ENCODE results near the gene GPAM. TPM values are rescaled to one million over a fixed set of nuclear protein-coding genes. Genes with fewer than 3 reads are reported as not detected.

GPAM gene
- total and polyA plus RNA-seq, 2 donors (not counting 1 experiment from before 2014, with no cell fraction given) = 2.6 to 8.2 TPM

- intact Hi-C loops (cut with micrococcal nuclease) = no loop called here
- CTCF ChIA-PET = no interaction called here
Observed at GRCh38 chr10:112221545-112221944, 38.0 kb upstream of the GPAM start.

GRCh38 chr10:112218960-112219359, 35.4 kb upstream of the GPAM start:
- no peak overlapping the region for H3K4me2 ChIP-seq (replicated peaks; ENCODE audit: low read depth, low read length, poor library complexity, severe bottlenecking)

More at GRCh38 chr10:112221545-112221944, 38.0 kb upstream of the GPAM start:
- no peaks in the 10 kb centered on the region for H3K27me3 Mint-ChIP-seq
- Histone ChIP-seq H3K9ac (ENCODE audit: low read length) (no peak overlapping the region), H3K79me2 (ENCODE audit: control insufficient read depth, insufficient read depth, low read length) (no peaks in the 10 kb centered on the region), H3K4me3 (ENCODE audit: control extremely low read depth in 1 of 5, extremely low read depth in 1 of 5, insufficient read depth in 1 of 5, low read depth in 2 of 5, low read length in 4 of 5) (no peak overlapping the region), H3K27me3 (replicated peaks in 1 of 4; ENCODE audit: control extremely low read depth in 1 of 4, control insufficient read depth in 3 of 4, insufficient read depth in 4 of 4, low read length in 3 of 4) (no peaks in the 10 kb centered on the region), H2AFZ (ENCODE audit: insufficient read depth, low read depth, low read length, poor library complexity, severe bottlenecking) (no peak overlapping the region), H3K9me3 (ENCODE audit: control extremely low read depth in 1 of 3, control insufficient read depth in 2 of 3, insufficient read depth in 1 of 3, low read length in 2 of 3) (peaks cover 0 to 7% (median 1%) of the 10 kb centered on the region in 3 donors), H3K4me2 (replicated peaks; ENCODE audit: low read depth, low read length, poor library complexity, severe bottlenecking) (no peak overlapping the region), H4K20me1 (ENCODE audit: control insufficient read depth, insufficient read depth, low read length, poor library complexity, severe bottlenecking) (no peaks in the 10 kb centered on the region), H3K36me3 (replicated peaks in 1 of 2; ENCODE audit: control extremely low read depth in 1 of 2, control insufficient read depth in 1 of 2, extremely low read depth in 1 of 2, insufficient read depth in 2 of 2, low read length in 1 of 2) (no peaks in the 10 kb centered on the region), H3K27ac (ENCODE audit: low read length in 2 of 2) (no peak overlapping the region), H3K4me1 (ENCODE audit: control insufficient read depth in 2 of 2, insufficient read depth in 2 of 2, low read length in 2 of 2) (no peaks in the 10 kb centered on the region)
- H3K27ac Mint-ChIP-seq = no peak overlapping the region
- POLR2A ChIA-PET = no interaction called here
- peaks cover 3% of the 10 kb centered on the region for H3K9me3 Mint-ChIP-seq (ENCODE audit: insufficient read depth)
- no peak for DNase-seq
- TF ChIP-seq EZH2 (IDR thresholded peaks at IDR 0.05; ENCODE audit: borderline replicate concordance, insufficient read depth, low read depth, low read length, poor library complexity, severe bottlenecking) (no peak), CTCF (IDR thresholded peaks at IDR 0.05) (no peak)
- no peak for ATAC-seq (ENCODE audit: low read depth)
- no CpG with 5 or more reads among the region's 3 CpGs for WGBS (ENCODE audit: insufficient coverage)
- H3K4me3 Mint-ChIP-seq = no peak overlapping the region
- no peaks in the 10 kb centered on the region for H3K4me1 Mint-ChIP-seq

More at GRCh38 chr10:112218960-112219359, 35.4 kb upstream of the GPAM start:
- Histone ChIP-seq H2AFZ (ENCODE audit: insufficient read depth, low read depth, low read length, poor library complexity, severe bottlenecking) (no peak overlapping the region), H3K27ac (ENCODE audit: low read length in 2 of 2) (no peak overlapping the region), H3K36me3 (replicated peaks in 1 of 2; ENCODE audit: control extremely low read depth in 1 of 2, control insufficient read depth in 1 of 2, extremely low read depth in 1 of 2, insufficient read depth in 2 of 2, low read length in 1 of 2) (no peaks in the 10 kb centered on the region), H3K9me3 (ENCODE audit: control extremely low read depth in 1 of 3, control insufficient read depth in 2 of 3, insufficient read depth in 1 of 3, low read length in 2 of 3) (peaks cover 0 to 7% (median 1%) of the 10 kb centered on the region in 3 donors), H3K4me1 (ENCODE audit: control insufficient read depth in 2 of 2, insufficient read depth in 2 of 2, low read length in 2 of 2) (peaks cover 0 to 23% of the 10 kb centered on the region in 2 donors), H3K27me3 (replicated peaks in 1 of 4; ENCODE audit: control extremely low read depth in 1 of 4, control insufficient read depth in 3 of 4, insufficient read depth in 4 of 4, low read length in 3 of 4) (no peaks in the 10 kb centered on the region), H3K4me3 (ENCODE audit: control extremely low read depth in 1 of 5, extremely low read depth in 1 of 5, insufficient read depth in 1 of 5, low read depth in 2 of 5, low read length in 4 of 5) (no peak overlapping the region), H3K9ac (ENCODE audit: low read length) (no peak overlapping the region), H3K79me2 (ENCODE audit: control insufficient read depth, insufficient read depth, low read length) (no peaks in the 10 kb centered on the region), H4K20me1 (ENCODE audit: control insufficient read depth, insufficient read depth, low read length, poor library complexity, severe bottlenecking) (no peaks in the 10 kb centered on the region)
- intact Hi-C loops (cut with micrococcal nuclease) = no loop called here
- H3K4me3 Mint-ChIP-seq = no peak overlapping the region
- no peak overlapping the region for H3K27ac Mint-ChIP-seq
- no peak for DNase-seq
- peaks cover 21% of the 10 kb centered on the region for H3K4me1 Mint-ChIP-seq
- no peak for ATAC-seq (ENCODE audit: low read depth)
- H3K9me3 Mint-ChIP-seq (ENCODE audit: insufficient read depth) = peaks cover 3% of the 10 kb centered on the region
- TF ChIP-seq CTCF (IDR thresholded peaks at IDR 0.05) (no peak), EZH2 (IDR thresholded peaks at IDR 0.05; ENCODE audit: borderline replicate concordance, insufficient read depth, low read depth, low read length, poor library complexity, severe bottlenecking) (no peak)
- 82% methylated on average over 1 of the region's 2 CpGs for whole genome bisulfite sequencing (ENCODE audit: insufficient coverage)
- H3K27me3 Mint-ChIP-seq = no peaks in the 10 kb centered on the region
- ChIA-PET CTCF (no interaction called here), POLR2A (no interaction called here)
